ENCODE data around the gene MAPK12. TPM values are rescaled to one million over a fixed set of nuclear protein-coding genes. Genes with fewer than 3 reads are reported as not detected.
A peak's percentile ranks its signal among the peaks of the same experiment; 100 is the strongest.

Gene MAPK12
- total and polyA plus RNA-seq, 2 of the 4 experiments (the other 2 are of a cell fraction) = 41.0 to 56.3 TPM

GRCh38 chr22:50307890-50308596 is 46.6 kb upstream of the MAPK12 start:
- Histone ChIP-seq H2BK15ac (ENCODE audit: low read depth, low read length) (peak overlapping the region; percentile 94; the same call in 2 of the 3 replicates), H3K27ac (ENCODE audit: insufficient read depth, low read length) (peak overlapping the region; percentile 67), H3K23ac (ENCODE audit: low read depth, low read length) (peak overlapping the region; percentile 63), H3K36me3 (ENCODE audit: control insufficient read depth, insufficient read depth, low read length) (peaks cover 14% of the 10 kb centered on the region; the same call in 1 of the 2 replicates), H4K91ac (ENCODE audit: insufficient read depth, low read depth, low read length) (peak overlapping the region; percentile 94), H4K20me1 (ENCODE audit: insufficient read depth, low read length) (peaks cover 33% of the 10 kb centered on the region), H3K4me1 (ENCODE audit: control insufficient read depth, insufficient read depth, low read length) (peaks cover 38% of the 10 kb centered on the region), H3K4me2 (ENCODE audit: low read depth, low read length) (no peak overlapping the region), H3K27me3 (ENCODE audit: control insufficient read depth, insufficient read depth, low read length) (no peaks in the 10 kb centered on the region), H3K56ac (ENCODE audit: extremely low read depth, insufficient read depth, low read length) (no peak overlapping the region), H3K14ac (replicated peaks; ENCODE audit: low read depth, low read length) (peak overlapping the region; percentile 55; the same call in 1 of the 2 replicates), H3K9me1 (ENCODE audit: insufficient read depth, low read length) (peaks cover 19% of the 10 kb centered on the region), H3K9ac (ENCODE audit: low read depth, low read length) (0 out of 2 replicates have a peak overlapping the region, but pooled peaks have one; percentile 15), H4K8ac (ENCODE audit: low read depth in 2 of 2, low read length in 2 of 2) (peak overlapping the region; percentile 80 to 93; a peak in 3 of 4 replicates), H2AK9ac (replicated peaks; ENCODE audit: low read depth, low read length, poor library complexity) (peak overlapping the region; percentile 92), H3K4me3 (ENCODE audit: insufficient read depth, low read depth, low read length) (no peak overlapping the region), H2BK20ac (ENCODE audit: low read depth, low read length) (peak overlapping the region; percentile 59), H3K79me1 (ENCODE audit: low read depth in 1 of 2, low read length in 2 of 2) (peaks cover 0 to 30% of the 10 kb centered on the region in 2 experiments; a peak in 2 of 4 replicates), H2AFZ (replicated peaks; ENCODE audit: low read length, poor library complexity) (peak overlapping the region; percentile 73), H2BK5ac (ENCODE audit: low read depth, low read length, poor library complexity, severe bottlenecking) (peak overlapping the region; percentile 92), H2BK120ac (ENCODE audit: low read depth, low read length) (peak overlapping the region; percentile 79), H4K5ac (ENCODE audit: low read depth, low read length) (peak overlapping the region; percentile 65), H3K9me3 (ENCODE audit: control insufficient read depth, insufficient read depth, low read length) (no peaks in the 10 kb centered on the region), H2AK5ac (ENCODE audit: low read depth, low read length) (peak overlapping the region; percentile 93), H3K4ac (ENCODE audit: low read depth, low read length) (peak overlapping the region; percentile 74), H3K18ac (ENCODE audit: low read depth, low read length) (peak overlapping the region; percentile 24; the same call in 1 of the 2 replicates)
- ATAC-seq (ENCODE audit: low read depth) (no peak), DNase-seq (no peak)
- in situ Hi-C loops (cut with MboI; ENCODE audit: low sequenced_read_pairs) (no loop called here), intact Hi-C loops (cut with micrococcal nuclease) (loop anchor here (2.0 to 5.0 kb wide), 3 partner anchors 15 to 36 kb away; partner anchors contain the start of genes DENND6B and MAPK11), dilution Hi-C loops (cut with HindIII; ENCODE audit: low sequenced_read_pairs, unreplicated experiment) (no loop called here)
- ChIA-PET CTCF (no interaction called here), POLR2A (ENCODE audit: unreplicated experiment) (interaction anchor here (0.7 kb wide), 1 partner anchor 12 kb away, joined by 4 read pairs; no protein-coding TSS in a partner anchor)
- no TSS peak for BruUV-seq (replicated peaks)
- WGBS, 2 experiments (ENCODE audit: extremely low coverage in 2 of 2, insufficient read length in 1 of 2) = 63% methylated on average over 7 of the region's 19 CpGs; no CpG with 5 or more reads in 1 of the 2 experiments
- TF ChIP-seq NFE2L2 (IDR thresholded peaks at IDR 0.05; ENCODE audit: low read depth, low read length) = no peak
- TF ChIP-seq RCOR1 (IDR thresholded peaks at IDR 0.05; ENCODE audit: insufficient replicate concordance, low read length) = no peak
- TF ChIP-seq MAZ (IDR thresholded peaks at IDR 0.05; ENCODE audit: borderline replicate concordance, low read depth, low read length) = no peak
- no peak for TF ChIP-seq MAFK (IDR thresholded peaks at IDR 0.05; ENCODE audit: low read depth, low read length)
- TF ChIP-seq POLR2A (IDR thresholded peaks at IDR 0.05; ENCODE audit: low read depth, low read length) = no peak
- no peak for TF ChIP-seq RAD21 (IDR thresholded peaks at IDR 0.05; ENCODE audit: low read length)
- no peak for TF ChIP-seq RFX5 (IDR thresholded peaks at IDR 0.05; ENCODE audit: low read depth, low read length)
- TF ChIP-seq SMC3 (IDR thresholded peaks at IDR 0.05; ENCODE audit: low read depth, low read length) = no peak
- TF ChIP-seq CHD1 (IDR thresholded peaks at IDR 0.05; ENCODE audit: low read depth, low read length) = no peak
- TF ChIP-seq, protein P1, sequence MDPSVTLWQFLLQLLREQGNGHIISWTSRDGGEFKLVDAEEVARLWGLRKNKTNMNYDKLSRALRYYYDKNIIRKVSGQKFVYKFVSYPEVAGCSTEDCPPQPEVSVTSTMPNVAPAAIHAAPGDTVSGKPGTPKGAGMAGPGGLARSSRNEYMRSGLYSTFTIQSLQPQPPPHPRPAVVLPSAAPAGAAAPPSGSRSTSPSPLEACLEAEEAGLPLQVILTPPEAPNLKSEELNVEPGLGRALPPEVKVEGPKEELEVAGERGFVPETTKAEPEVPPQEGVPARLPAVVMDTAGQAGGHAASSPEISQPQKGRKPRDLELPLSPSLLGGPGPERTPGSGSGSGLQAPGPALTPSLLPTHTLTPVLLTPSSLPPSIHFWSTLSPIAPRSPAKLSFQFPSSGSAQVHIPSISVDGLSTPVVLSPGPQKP (IDR thresholded peaks at IDR 0.05; ENCODE audit: borderline replicate concordance, low read depth, low read length) = no peak
- no peak for TF ChIP-seq USF2 (IDR thresholded peaks at IDR 0.05; ENCODE audit: low read depth, low read length)
- no peak for TF ChIP-seq BHLHE40 (IDR thresholded peaks at IDR 0.05; ENCODE audit: low read depth, low read length)
- TF ChIP-seq MXI1 (IDR thresholded peaks at IDR 0.05; ENCODE audit: borderline replicate concordance, low read depth, low read length) = no peak
- no peak for TF ChIP-seq CEBPB (IDR thresholded peaks at IDR 0.05; ENCODE audit: low read depth, low read length)
- TF ChIP-seq FOS (IDR thresholded peaks at IDR 0.05; ENCODE audit: low read depth, low read length) = no peak
